CD4-positive, alpha-beta memory T cell (primary cell): ENCODE measurements around the gene SAV1. TPM values are rescaled to one million over a fixed set of nuclear protein-coding genes. Genes with fewer than 3 reads are reported as not detected.

ENCODE experiments used
- CTCF ChIA-PET: fragments of 350-600 bp; sonication (Branson Sonifier 250); formaldehyde crosslinking; loops from one replicate; lab custom pipeline; 2021; ENCODE audit warnings: inconsistent platforms; ENCODE audit not compliant: partially characterized antibody; lab: Charles Lee
- POLR2A ChIA-PET: fragments of 350-600 bp; sonication (Branson Sonifier 250); formaldehyde crosslinking; loops from one replicate; lab custom pipeline; 2021; ENCODE audit not compliant: partially characterized antibody; lab: Charles Lee
- DNase-seq, 5 donors: peaks; one replicate each; pipeline versions ENCODE4 v3.0.0 to v3.0.0-alpha.2; 2020 to 2022; ENCODE audit warnings: mixed read lengths in 1 of 5
- H3K27ac ChIP-seq: one replicate; pipeline ENCODE4 v1.7.0; 2013; ENCODE audit warnings: low read depth, low read length
- H3K27me3 ChIP-seq: 2 replicates; pipeline ENCODE4 v1.7.0; 2013; ENCODE audit warnings: mild to moderate bottlenecking, low read length, moderate library complexity; ENCODE audit not compliant: insufficient read depth
- H3K36me3 ChIP-seq: 2 replicates; pipeline ENCODE4 v1.7.0; 2013; ENCODE audit warnings: mild to moderate bottlenecking, low read length, moderate library complexity; ENCODE audit not compliant: insufficient read depth
- H3K4me1 ChIP-seq: 2 replicates; pipeline ENCODE4 v1.7.0; 2013; ENCODE audit warnings: mild to moderate bottlenecking, low read length, moderate library complexity; ENCODE audit not compliant: insufficient read depth
- H3K4me3 ChIP-seq, 2 donors: one replicate each; pipeline ENCODE4 v1.7.0; 2013; ENCODE audit warnings: low read length in 2 of 2, mild to moderate bottlenecking in 1 of 2
- H3K9me3 ChIP-seq, 2 donors: one replicate each; pipeline ENCODE4 v1.7.0; 2013; ENCODE audit warnings: low read length in 2 of 2, control low read depth in 1 of 2; ENCODE audit not compliant: control insufficient read depth in 1 of 2
- H3K27ac Mint-ChIP-seq, 7 donors: one replicate each; pipeline ENCODE4 v1.8.0; 2020 to 2021; ENCODE audit warnings: mixed read lengths in 7 of 7, mild to moderate bottlenecking in 6 of 7, inconsistent platforms in 3 of 7, moderate library complexity in 3 of 7
- H3K27me3 Mint-ChIP-seq, 2 donors: one replicate each; pipeline ENCODE4 v1.8.0; 2020 to 2021; ENCODE audit warnings: mixed read lengths in 2 of 2
- H3K36me3 Mint-ChIP-seq, 2 donors: one replicate each; pipeline ENCODE4 v1.8.0; 2020 to 2021; ENCODE audit warnings: mixed read lengths in 2 of 2, inconsistent platforms in 1 of 2, mild to moderate bottlenecking in 1 of 2
- H3K4me1 Mint-ChIP-seq, 4 donors: one replicate each; pipeline ENCODE4 v1.8.0; 2020 to 2021; ENCODE audit warnings: mixed read lengths in 4 of 4, mild to moderate bottlenecking in 1 of 4
- H3K4me3 Mint-ChIP-seq, 8 donors: one replicate each; pipeline ENCODE4 v1.8.0; 2020 to 2021; ENCODE audit warnings: mixed read lengths in 8 of 8, mild to moderate bottlenecking in 7 of 8, moderate library complexity in 6 of 8, inconsistent platforms in 3 of 8
- H3K9me3 Mint-ChIP-seq, 8 donors: one replicate each; pipeline ENCODE4 v1.8.0; 2020 to 2021; ENCODE audit warnings: mixed read lengths in 8 of 8, mild to moderate bottlenecking in 5 of 8, inconsistent platforms in 3 of 8, moderate library complexity in 1 of 8
- intact Hi-C: fragments of 100-400 bp; cut with micrococcal nuclease; formaldehyde crosslinking; loops from one replicate; pipeline ENCODE4 v1.15.1; 2023
- polyA plus RNA-seq, 2 donors: library from polyadenylated mRNA; unstranded; fragments of 300-500 nt; fragmentation: Illumina TruSeq; gene quantifications; one replicate each; pipeline ENCODE4 v1.2.3, GENCODE V29; 2021
- total RNA-seq, 2 experiments: library from RNA; stranded (reverse); gene quantifications; one replicate each; pipeline ENCODE4 v1.2.3, GENCODE V29; 2021

The SAV1 gene
- total and polyA plus RNA-seq, 4 experiments from 2014 or later: 13.3 to 14.5 (median 14.0) TPM

DNA sequence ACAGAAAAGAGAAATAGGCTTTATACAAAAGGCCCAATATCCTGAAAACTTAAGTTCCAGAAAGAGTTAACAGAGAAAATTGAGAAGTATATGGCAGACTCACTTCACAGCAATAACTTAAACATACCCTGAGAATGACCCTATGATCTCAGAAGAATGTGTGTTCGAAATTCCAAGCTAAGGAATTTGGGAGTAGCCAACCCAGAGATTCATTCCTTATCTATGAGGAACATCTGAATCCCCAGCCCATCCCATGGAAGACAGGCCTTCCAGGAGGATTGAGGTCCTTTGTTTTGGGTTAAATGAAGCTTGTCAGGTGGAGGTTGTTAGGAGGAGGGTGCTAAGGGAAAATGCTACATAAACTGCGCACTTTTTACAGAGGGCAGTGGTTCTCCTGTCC, 7.5 kb upstream of the SAV1 start:
- Histone ChIP-seq H3K27me3 (no peaks in the 10 kb centered on the region), H3K4me1 (no peaks in the 10 kb centered on the region), H3K9me3 (no peaks in the 10 kb centered on the region), H3K27ac (no peak overlapping the region), H3K36me3 (no peaks in the 10 kb centered on the region), H3K4me3 (no peak overlapping the region)
- no peaks in the 10 kb centered on the region for H3K36me3 Mint-ChIP-seq
- intact Hi-C loops: no loop called here
- H3K4me1 Mint-ChIP-seq: peaks cover 5 to 8% (median 7%) of the 10 kb centered on the region in 4 donors
- no peak overlapping the region for H3K4me3 Mint-ChIP-seq
- POLR2A ChIA-PET: no interaction called here
- no peaks in the 10 kb centered on the region for H3K27me3 Mint-ChIP-seq
- CTCF ChIA-PET: interaction anchor here (1.1 kb wide), 1 partner anchor 185 kb away, joined by 3 read pairs; no protein-coding TSS in a partner anchor
- no peak overlapping the region for H3K27ac Mint-ChIP-seq
- DNase-seq: no peak
- H3K9me3 Mint-ChIP-seq: no peaks in the 10 kb centered on the region

DNA sequence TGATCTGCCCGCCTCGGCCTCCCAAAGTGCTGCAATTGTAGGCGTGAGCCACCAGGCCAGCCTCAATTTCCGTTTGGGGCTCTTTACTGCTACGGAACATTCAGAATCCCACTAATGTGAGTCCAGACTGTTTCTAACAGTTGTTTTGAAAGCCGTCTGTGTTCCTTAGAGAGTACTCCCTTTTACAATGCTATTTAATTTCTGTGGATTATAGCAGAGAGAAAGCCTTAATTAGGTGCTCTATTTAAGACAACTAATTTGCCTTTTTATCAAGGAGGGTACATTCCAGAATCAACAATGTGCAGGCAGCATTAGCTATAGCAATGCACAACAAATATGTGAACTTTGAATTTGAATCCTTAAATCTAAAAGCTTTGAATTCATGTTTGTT, 2.8 kb upstream of the SAV1 start:
- Histone ChIP-seq H3K9me3 (no peaks in the 10 kb centered on the region), H3K27ac (no peak overlapping the region), H3K4me1 (peaks cover 19% of the 10 kb centered on the region), H3K27me3 (no peaks in the 10 kb centered on the region), H3K4me3 (no peak overlapping the region), H3K36me3 (no peaks in the 10 kb centered on the region)
- CTCF ChIA-PET: interaction anchor here (0.8 kb wide), 1 partner anchor 44 kb away, joined by 3 read pairs; no protein-coding TSS in a partner anchor
- Mint-ChIP-seq H3K27ac (no peak overlapping the region), H3K27me3 (no peaks in the 10 kb centered on the region), H3K4me3 (peak overlapping the region in 1 of 8 donors; percentile 43), H3K9me3 (peaks cover 0 to 1% (median 0%) of the 10 kb centered on the region in 8 donors), H3K36me3 (peaks cover 0 to 6% of the 10 kb centered on the region in 2 donors), H3K4me1 (peaks cover 9 to 14% (median 13%) of the 10 kb centered on the region in 4 donors)
- DNase-seq: no peak
- intact Hi-C loops: no loop called here
- POLR2A ChIA-PET: no interaction called here

DNA sequence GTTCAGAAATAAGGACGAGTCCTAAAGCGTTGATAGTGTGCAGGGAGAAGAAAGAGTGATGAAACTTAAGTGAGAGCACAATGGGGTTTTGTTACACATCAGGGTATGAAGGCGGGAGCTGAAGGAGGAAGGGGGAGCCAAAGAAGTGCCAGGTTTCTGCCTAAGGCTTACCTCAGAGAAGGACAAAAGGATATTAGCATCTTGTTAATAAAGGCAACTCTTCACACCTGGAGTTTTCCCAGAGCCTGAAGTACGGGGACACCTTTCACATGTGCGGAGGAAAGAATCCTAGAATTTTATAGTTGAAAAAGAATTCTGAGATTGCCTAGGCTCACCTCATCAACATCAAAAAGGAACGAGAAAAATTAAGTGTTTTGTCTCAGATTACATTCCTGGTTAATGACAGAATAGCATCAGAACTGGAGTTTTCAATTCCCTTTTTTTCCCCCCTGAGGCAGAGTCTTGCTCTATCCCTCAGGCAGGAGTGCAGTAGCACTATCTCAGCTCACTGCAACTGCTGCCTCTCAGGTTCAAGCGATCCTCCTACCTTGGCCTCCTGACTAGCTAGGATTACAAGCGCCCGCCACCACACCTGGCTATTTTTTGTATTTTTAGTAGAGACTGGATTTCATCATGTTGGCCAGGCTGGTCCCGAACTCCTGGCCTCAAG, 2.2 kb upstream of the SAV1 start:
- H3K4me3 Mint-ChIP-seq: no peak overlapping the region
- no peak overlapping the region for H3K27ac ChIP-seq
- intact Hi-C loops: no loop called here
- POLR2A ChIA-PET: no interaction called here
- no peaks in the 10 kb centered on the region for H3K27me3 ChIP-seq
- no peaks in the 10 kb centered on the region for H3K9me3 ChIP-seq
- peaks cover 0 to 1% (median 0%) of the 10 kb centered on the region in 8 donors for H3K9me3 Mint-ChIP-seq
- peaks cover 0 to 6% of the 10 kb centered on the region in 2 donors for H3K36me3 Mint-ChIP-seq
- H3K27me3 Mint-ChIP-seq: no peaks in the 10 kb centered on the region
- no peak for DNase-seq
- CTCF ChIA-PET: no interaction called here
- H3K4me3 ChIP-seq: no peak overlapping the region
- peaks cover 9 to 14% (median 13%) of the 10 kb centered on the region in 4 donors for H3K4me1 Mint-ChIP-seq
- no peaks in the 10 kb centered on the region for H3K36me3 ChIP-seq
- H3K4me1 ChIP-seq: peaks cover 19% of the 10 kb centered on the region
- no peak overlapping the region for H3K27ac Mint-ChIP-seq

DNA sequence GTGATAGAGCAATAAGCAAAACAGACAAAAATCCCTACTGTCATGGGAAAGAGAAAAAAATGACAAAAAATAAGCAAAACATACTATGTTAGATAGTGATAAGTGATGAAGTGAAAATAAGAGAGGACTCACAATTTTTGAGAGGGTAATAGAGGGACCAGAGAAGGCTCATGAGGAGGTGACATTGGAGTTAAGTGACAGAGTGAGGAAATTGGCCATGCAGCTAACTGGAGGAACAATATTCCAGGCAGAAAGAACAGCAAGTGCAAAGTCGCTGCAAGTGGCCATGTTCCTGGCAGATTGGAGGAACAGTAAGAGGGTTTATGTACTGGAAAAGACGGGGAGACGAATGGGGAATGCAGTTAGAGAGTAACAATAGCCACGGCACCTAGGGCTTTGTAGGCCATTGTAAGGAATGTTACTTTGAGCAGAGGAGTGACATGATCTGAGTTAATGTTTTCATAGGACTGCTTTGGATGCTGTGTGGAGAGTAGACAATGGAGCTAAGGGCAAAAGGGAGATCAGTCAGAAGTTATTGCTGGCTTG, 1.4 kb upstream of the SAV1 start:
- Mint-ChIP-seq H3K4me3 (no peak overlapping the region), H3K9me3 (peaks cover 0 to 1% (median 0%) of the 10 kb centered on the region in 8 donors), H3K27ac (no peak overlapping the region), H3K36me3 (peaks cover 3 to 6% of the 10 kb centered on the region in 2 donors), H3K27me3 (no peaks in the 10 kb centered on the region), H3K4me1 (peaks cover 9 to 14% (median 14%) of the 10 kb centered on the region in 4 donors)
- H3K4me3 ChIP-seq: no peak overlapping the region
- ChIA-PET POLR2A (no interaction called here), CTCF (no interaction called here)
- peaks cover 19% of the 10 kb centered on the region for H3K4me1 ChIP-seq
- no peaks in the 10 kb centered on the region for H3K27me3 ChIP-seq
- H3K9me3 ChIP-seq: no peaks in the 10 kb centered on the region
- H3K36me3 ChIP-seq: no peaks in the 10 kb centered on the region
- intact Hi-C loops: loop anchor here (5.0 kb wide), 2 partner anchors 58 to 163 kb away; partner anchors contain the start of gene NIN
- DNase-seq: no peak
- no peak overlapping the region for H3K27ac ChIP-seq

DNA sequence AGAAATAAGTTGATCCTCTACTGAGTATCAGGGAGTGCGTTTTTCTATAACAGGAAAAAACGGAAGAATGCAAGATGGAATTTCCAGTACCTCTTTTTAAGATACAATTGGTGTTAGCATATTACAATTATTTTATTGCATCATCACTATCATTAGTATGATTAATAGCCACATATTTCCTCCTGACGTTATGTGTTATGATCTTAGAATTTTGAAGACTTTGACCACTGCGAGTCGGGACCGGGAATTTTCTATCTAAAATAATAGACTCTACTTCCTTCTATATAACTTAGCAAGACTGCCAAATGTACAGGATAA, 679 bp upstream of the SAV1 start:
- Histone ChIP-seq H3K9me3 (no peaks in the 10 kb centered on the region), H3K27me3 (no peaks in the 10 kb centered on the region), H3K4me1 (peaks cover 19% of the 10 kb centered on the region), H3K27ac (no peak overlapping the region), H3K36me3 (no peaks in the 10 kb centered on the region), H3K4me3 (peak overlapping the region in 1 of 2 donors; percentile 48)
- POLR2A ChIA-PET: no interaction called here
- intact Hi-C loops: loop anchor here (1.0 to 5.0 kb wide), 3 partner anchors 59 to 164 kb away; partner anchors contain the start of gene NIN
- Mint-ChIP-seq H3K4me1 (peaks cover 12 to 17% (median 16%) of the 10 kb centered on the region in 4 donors), H3K4me3 (no peak overlapping the region), H3K36me3 (peaks cover 6 to 8% of the 10 kb centered on the region in 2 donors), H3K27me3 (no peaks in the 10 kb centered on the region), H3K9me3 (peaks cover 0 to 1% (median 0%) of the 10 kb centered on the region in 8 donors), H3K27ac (no peak overlapping the region)
- CTCF ChIA-PET: interaction anchor here (0.6 kb wide), 1 partner anchor 69 kb away, joined by 4 read pairs; no protein-coding TSS in a partner anchor
- no peak for DNase-seq

DNA sequence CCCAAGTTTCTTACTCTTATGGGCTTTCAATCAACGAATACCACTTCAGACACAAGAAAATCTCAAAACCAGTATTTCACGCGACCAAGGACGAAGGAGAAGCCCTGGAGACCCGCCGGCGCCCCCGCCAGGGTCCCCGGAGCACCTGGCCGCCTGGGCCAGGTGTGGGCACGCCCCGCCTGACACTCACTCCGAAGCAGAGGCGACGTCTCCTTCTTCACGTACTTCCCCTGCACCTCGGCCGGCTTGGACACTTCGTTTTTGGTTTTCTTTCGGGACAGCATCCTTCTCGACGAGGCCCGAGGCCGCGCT, 466 bp downstream of the SAV1 start:
- CTCF ChIA-PET: no interaction called here
- POLR2A ChIA-PET: no interaction called here
- no peaks in the 10 kb centered on the region for H3K27me3 Mint-ChIP-seq

More for the DNA sequence above, 466 bp downstream of the SAV1 start:
- Histone ChIP-seq H3K9me3 (no peaks in the 10 kb centered on the region), H3K27me3 (no peaks in the 10 kb centered on the region), H3K27ac (peak overlapping the region; percentile 52), H3K4me3 (peak overlapping the region; percentile 48 to 70), H3K4me1 (peaks cover 19% of the 10 kb centered on the region), H3K36me3 (no peaks in the 10 kb centered on the region)
- intact Hi-C loops: loop anchor here (5.0 kb wide), 2 partner anchors 60 to 165 kb away; partner anchors contain the start of gene NIN
- peak overlapping the region in 6 of 7 donors; percentile 89 to 95 (median 92) for H3K27ac Mint-ChIP-seq
- H3K9me3 Mint-ChIP-seq: peaks cover 0 to 1% (median 0%) of the 10 kb centered on the region in 8 donors
- DNase-seq: peak in 4 of 5 donors; percentile 37 to 43 (median 39)
- peaks cover 15 to 24% (median 21%) of the 10 kb centered on the region in 4 donors for H3K4me1 Mint-ChIP-seq
- H3K4me3 Mint-ChIP-seq: peak overlapping the region in 2 of 8 donors; percentile 94 to 96
- H3K36me3 Mint-ChIP-seq: peaks cover 9 to 12% of the 10 kb centered on the region in 2 donors
